Activated gamma-delta T cell treated with anti-CD3 and anti-CD28 coated beads, Interleukin-2, amount 50 U/mL, for 16 hours (primary cell): ENCODE measurements around the gene SHKBP1.
"Not testable (repeated sequence)": the region's sequence is repeated elsewhere in the genome, so short reads cannot be mapped to it uniquely, and the experiment has no call there.

Experiments used
- DNase-seq: peaks from one replicate; pipeline ENCODE4 v3.0.0-alpha.2; 2020; ENCODE audit warnings: low read depth

Gene SHKBP1, protein sequence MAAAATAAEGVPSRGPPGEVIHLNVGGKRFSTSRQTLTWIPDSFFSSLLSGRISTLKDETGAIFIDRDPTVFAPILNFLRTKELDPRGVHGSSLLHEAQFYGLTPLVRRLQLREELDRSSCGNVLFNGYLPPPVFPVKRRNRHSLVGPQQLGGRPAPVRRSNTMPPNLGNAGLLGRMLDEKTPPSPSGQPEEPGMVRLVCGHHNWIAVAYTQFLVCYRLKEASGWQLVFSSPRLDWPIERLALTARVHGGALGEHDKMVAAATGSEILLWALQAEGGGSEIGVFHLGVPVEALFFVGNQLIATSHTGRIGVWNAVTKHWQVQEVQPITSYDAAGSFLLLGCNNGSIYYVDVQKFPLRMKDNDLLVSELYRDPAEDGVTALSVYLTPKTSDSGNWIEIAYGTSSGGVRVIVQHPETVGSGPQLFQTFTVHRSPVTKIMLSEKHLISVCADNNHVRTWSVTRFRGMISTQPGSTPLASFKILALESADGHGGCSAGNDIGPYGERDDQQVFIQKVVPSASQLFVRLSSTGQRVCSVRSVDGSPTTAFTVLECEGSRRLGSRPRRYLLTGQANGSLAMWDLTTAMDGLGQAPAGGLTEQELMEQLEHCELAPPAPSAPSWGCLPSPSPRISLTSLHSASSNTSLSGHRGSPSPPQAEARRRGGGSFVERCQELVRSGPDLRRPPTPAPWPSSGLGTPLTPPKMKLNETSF

DNA sequence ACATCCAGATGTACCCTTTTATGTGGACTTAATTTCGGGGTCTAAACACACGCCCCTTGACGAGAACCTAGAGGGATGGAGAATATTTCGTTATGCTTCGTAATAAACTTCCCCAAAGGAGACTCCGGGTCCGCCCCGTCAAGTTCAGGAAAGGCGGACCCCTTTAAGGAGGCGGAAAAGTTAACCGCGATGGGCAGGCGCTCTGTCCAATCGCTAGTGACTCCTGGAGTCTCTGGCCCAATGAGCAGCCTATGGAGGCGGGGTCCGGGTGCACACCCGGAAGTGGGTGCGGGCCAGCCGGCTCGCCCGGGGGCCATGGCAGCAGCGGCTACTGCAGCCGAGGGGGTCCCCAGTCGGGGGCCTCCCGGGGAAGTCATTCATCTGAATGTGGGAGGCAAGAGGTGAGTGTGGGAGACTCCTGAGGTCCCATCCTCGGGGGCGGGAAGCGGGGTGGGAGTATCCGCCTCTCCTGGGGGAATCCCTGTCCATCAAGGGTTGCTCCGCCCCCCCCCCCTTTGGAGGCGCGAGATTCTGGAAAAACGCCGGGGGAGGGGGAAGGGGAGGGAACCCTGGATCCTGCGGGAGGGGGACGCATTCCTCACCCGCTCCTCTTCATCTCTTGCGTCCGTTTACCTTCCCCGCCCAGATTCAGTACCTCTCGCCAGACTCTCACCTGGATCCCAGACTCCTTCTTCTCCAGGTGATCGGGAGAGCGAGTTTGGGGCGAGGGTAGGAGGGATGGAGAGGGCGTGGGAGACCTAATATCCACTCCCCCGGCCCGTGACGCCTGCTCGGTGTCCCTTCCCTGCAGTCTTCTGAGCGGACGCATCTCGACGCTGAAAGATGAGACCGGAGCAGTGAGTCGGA is at the start of gene SHKBP1:
Gene SHKBP1 (plus strand): TSS at position 289 of the 867 bp plus-strand sequence. CDS start 27 bp downstream, at position 316.
- peak; percentile 91 for DNase-seq

DNA sequence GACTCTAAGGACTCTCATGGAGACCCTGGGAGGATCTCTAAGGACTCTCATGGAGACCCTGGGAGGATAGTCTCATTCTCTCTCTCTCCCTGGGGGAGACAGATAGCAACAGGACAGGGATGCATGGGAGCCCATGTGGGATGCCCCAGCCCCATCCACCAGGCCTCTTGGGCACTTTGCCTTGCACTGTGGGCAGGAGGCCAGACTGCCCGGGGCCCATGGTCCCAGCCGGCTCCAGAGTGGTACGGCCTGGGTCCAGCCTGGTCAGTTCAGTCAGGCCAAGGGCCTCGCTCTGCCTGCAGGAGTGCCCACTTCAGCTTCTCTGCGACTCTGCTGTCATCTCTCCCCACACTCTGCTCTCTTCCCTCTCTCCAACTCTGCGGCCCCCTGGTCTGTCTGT is 48.6 kb upstream of the SHKBP1 start:
- no peak for DNase-seq

DNA sequence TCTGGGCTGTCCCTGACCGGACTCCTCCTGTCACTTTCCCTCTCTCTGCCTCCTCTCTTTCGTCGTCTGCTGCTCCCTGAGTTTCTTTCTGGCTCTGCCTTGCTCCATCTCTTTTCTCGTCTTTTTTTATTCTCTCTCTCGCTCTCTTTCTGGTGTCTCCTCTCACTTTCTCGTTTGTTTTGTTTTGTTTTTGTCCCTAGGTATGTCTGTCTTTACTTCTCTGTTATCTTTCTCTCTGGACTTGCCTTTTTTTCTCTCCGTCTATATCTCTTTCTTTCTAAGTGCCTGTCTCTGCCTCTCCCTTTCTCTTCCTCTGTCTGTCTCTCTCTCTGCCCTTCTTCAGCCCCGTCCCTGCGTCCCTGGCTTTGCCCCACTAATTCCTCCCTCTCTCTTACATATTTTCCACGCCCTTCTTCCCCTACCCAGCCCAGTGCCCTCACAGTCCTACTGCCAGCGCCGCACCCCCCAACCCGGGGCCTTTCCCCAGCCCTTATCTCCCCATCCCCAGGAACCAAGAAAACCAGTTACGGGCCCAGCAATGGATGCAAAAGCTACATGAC is 48.1 kb upstream of the SHKBP1 start:
- no peak for DNase-seq

DNA sequence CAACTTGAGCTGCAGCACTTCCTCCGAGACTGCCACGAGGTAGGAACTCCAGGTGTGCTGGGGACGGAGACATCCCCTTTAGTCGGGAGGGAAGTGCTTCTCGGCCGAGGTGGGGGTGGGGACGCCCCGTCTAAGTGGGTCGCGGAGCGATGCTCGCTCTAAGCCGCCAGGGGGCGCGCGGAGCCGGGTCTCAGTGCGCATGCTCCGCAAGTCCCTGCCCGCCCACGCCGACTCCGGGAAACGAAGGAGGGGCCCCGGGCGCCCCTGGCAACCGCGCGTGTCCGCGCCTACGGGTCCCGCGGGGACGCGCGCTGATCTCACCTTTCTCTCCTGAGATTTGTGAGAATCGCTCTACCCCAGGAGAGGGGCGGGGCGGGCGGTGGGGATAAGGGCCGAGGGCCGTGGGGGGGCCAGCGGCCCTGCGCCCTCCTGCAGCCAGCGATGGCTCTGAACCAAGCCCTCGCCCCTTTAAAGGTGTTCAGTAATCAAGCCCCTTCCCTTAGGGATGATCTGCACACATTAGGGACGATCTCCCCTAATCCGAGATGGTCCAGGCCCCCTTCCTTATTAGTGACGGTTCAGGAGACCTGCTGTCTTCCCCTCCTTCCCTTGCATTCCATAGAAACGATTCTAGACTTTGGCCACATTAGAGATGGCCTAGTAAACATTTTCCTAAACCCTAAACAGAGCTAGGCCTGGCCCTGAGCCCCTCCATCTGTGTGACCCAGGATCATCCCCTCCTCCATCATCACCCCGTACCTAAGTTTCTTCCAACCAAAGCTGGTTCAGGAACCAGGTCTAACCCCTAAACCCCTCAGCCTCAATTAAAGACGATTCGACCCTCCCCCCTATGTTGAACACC is 47.3 kb upstream of the SHKBP1 start:
- DNase-seq = peak; percentile 79

DNA sequence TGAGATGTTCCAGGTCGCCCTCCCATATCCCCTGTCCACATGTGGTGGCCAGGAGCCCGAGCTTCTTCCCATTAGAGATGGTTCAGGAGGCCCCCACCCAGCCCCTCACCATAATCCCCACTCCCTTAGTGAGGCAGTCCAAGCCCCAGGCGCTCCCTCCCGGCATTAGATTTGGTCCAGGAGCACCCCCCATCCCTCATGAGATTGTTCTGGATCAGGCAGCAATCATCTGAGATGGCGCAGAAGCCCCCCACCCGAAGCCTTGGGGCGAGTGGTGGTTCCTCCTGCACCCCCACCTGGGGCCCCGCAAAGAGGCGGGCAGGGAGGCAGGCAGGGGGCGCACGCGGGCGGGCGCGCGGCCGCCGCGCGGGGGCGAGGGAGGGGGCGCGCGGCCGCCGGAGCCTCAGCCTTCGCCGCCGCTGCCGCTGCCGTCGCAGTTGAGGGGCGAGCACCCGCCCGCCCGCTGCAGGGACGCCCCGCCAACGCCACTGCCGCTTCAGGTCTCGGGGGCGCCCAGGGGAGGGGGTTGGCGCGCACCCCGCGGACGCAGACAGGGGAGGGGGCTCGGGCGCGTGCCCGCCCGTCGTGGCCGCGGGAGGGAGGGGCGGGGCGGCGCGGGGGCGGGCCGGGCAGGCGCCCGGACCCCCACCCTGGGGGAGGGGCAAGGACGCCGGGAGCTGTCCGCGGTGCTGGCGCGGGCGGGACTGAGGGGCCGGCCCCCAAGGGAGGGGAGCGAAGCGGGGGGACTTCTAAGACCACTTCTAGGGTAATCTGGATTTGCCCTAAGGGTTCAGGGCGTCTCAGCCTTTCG is 46.4 kb upstream of the SHKBP1 start:
- no peak for DNase-seq

DNA sequence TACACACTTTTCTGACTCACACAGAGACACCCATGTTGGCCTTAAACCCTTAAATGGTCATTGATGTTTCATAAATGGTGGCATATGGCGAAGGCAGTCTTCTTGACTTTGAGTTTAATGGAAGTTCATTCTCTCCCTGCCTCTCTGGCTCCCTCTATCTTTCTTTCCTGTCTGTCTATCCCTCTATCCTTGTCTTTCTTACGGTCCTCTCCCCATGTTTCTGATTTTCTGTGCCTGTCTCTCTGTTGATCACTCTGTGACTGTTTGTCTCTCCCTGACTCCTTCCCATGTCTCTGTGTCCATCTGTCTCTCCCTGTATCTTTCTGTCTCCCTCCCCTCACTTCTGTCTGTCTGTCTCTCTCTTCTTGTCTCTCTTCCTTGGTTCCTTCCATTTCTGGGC is 43.2 kb upstream of the SHKBP1 start:
- no peak for DNase-seq

DNA sequence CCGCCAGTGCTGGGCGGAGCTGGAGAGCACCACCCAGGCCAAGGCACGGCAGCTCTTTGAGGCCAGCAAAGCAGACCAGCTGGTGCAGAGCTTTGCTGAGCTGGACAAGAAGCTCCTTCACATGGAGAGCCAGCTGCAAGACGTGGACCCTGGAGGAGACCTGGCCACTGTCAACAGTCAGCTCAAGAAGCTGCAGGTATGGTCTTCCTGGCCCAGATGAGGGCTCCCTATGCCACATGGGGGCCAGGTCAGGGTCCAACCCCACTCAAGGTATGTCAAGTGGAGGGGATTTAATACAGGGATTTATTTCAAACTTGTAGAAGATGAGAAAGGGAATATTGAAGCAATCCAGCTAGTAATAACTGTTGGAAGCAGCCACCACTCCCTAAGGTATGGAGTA is 42.5 kb upstream of the SHKBP1 start:
- DNase-seq = no peak

DNA sequence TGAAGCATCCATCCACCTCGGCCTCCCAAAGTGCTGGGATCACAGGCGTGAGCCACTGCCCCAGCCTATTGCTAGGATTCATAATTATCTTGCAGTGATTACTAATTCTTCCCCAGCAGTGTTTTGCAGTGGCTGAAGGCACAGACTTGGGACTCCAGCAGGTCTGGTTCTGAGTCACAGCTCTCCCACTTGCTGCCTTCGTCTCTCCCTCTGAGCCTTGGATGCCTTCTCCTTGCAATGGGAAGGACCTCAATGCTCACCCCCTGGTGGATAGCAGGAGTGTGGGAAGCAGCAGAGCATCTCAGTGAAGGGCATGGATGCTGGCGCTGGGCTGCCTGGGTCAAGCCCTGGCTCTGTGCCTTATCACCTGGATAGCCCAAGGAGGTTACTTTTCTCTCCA is 37.6 kb upstream of the SHKBP1 start:
- DNase-seq = no peak

DNA sequence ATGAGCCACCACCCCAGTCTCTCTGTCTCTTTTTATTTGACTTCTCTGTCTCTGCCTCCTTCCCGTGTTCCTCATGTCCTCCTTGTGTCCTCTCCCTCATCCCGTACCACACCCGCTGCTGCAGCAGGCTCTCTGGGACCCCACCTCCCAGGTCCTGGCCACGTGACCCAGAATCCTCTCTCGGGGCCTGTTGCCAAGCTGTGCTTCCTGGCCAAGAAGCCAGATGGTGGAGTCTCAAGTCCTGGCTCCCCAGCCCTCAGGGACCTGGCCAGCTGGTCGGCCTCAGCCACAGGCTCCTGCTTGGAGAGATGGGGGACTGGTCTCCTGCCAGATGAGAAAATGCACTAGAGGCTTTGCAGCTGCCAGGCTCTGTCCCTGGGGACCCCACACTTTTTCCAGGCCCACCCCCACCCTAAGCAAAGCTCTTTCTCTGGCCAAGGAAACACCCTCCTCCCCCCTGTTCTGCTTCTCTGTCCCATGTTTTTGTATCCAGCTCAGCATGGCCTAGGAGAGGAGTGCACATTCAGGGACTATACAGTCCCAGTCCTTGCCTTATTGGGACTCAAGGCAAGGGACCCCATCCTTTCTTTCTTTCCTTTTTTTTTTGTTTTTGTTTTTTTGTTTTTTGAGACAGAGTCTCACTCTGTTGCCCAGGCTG is 34.3 kb upstream of the SHKBP1 start:
- DNase-seq = no peak

DNA sequence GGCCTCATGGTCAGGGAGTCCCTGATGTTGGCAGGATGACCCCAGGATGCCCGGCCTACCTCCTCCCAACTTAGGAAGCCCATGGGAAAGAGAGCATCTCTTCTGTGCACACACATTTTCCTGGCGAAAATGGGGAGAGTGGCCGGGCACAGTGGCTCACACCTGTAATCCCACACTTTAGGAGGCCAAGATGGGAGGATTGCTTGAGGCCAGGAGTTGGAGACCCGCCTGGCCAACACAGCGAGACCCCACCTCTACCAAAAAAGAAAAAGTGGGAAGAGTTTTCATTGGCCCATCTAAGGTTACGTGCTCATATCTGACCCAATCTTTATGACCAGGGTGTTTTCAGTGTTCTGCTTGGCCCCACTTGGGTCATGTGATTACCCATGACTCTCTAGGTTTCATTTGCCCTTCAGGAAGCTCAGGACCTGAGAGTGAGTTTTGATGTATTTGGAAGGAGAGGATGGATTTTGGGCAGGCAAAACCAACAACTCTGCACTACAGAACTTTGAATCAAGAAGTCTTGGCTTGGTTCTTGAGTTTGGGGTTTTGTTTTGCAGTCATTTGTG is 33.6 kb upstream of the SHKBP1 start:
- no peak for DNase-seq

DNA sequence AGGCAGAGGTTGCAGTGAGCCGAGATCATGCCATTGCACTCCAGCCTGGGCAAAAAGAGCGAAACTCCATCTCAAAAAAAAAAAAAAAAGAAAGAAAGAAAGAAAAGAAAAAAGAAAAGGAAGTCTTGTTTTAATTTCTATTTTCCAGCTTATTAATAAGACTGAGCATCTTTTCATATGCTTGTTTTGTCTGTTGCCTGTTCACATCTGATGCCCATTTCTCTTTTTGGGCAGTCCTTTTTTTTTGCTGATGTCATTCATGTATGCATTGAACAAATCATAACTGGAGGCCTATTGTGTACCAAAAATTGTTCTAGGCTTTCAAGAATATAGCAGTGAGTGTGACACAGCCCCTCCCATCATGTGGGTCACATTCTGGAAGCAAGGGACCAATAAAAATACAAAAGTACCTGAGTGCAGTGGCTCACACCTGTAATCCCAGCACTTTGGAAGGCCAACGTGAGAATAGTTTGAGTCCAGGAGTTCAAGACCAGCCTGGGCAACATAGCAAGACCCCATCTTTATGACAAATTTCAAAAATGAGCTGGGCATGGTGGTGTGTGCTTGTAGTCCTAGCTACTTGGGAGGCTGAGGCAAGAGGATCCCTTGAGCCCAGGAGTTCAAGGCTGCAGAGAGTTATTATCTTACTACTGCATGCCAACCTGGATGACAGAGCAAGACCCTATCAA is 30.4 kb upstream of the SHKBP1 start:
- DNase-seq = not testable (repeated sequence)

DNA sequence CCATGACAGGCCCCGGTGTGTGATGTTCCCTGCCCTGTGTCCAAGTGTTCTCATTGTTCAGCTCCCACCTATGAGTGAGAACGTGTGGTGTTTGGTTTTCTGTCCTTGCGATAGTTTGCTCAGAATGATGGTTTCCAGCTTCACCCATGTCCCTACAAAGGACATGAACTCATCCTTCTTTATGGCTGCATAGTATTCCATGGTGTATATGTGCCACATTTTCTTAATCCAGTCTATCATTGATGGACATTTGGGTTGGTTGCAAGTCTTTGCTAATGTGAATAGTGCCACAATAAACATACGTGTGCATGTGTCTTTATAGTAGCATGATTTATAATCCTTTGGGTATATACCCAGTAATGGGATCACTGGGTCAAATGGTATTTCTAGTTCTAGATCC is 29.5 kb upstream of the SHKBP1 start:
- not testable (repeated sequence) for DNase-seq

DNA sequence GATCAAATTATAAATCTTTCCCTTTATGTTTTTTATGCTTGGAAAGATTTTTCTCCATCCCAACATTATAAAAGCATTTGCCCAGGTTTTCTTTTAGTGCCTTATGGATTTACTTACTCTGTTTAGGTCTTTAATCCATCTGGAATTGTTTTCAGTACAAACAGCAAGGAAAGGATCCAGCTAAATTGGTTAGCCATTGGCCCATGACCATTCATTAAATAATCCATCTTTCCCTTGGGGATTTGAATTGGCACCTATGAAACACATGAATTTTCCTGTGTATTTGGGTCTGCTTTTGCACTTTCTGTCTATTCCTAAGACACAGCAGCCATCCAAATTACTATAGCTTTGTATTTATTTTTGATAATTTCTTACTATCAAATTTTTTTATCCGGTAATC is 28.8 kb upstream of the SHKBP1 start:
- DNase-seq = no peak

DNA sequence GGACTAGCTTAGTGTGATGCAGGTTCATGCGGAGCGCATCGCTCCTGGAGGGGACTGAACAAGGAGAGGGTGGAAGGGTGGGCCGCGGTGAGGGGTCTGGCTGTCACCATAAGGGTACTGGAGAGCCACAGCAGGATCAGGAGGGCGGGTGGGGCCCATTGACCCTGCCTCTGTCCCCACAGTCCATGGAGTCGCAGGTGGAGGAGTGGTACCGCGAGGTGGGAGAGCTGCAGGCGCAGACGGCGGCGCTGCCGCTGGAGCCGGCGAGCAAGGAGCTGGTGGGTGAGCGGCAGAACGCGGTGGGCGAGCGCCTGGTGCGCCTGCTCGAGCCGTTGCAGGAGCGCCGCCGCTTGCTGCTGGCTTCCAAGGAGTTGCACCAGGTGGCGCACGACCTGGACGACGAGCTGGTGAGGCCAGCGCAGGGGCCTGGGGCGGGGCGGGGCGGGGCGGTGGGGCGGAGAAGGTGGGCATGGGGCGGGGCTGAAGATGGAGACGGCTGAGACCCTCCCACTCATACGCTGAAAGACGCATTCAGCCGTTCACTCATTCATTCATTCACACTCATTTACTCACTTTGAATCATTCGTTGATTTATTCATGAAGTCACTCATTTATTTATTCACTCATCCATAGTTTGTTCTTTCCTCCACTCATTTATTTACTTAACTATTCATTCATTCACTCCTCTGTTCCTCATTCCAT is 27.5 kb upstream of the SHKBP1 start:
- DNase-seq = peak; percentile 62

DNA sequence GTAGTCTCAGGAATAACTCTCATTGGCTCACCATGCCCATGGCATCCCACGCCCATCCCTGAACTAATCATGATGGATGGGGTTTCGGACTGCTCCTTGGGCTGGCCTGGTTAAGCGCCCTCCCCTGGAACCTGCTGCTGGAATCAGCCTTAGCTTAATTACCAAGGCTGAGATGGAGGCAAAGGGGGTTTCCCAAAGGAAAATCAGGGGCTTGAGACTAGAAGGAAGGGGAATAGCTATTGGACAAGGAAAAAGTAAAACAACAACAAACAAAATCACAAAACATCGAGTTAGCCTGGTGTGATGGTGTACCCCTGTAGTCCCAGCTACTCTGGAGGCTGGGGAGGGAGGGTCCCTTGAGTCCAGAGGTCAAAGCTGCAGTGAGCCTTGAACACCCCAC is 25.7 kb upstream of the SHKBP1 start:
- no peak for DNase-seq

DNA sequence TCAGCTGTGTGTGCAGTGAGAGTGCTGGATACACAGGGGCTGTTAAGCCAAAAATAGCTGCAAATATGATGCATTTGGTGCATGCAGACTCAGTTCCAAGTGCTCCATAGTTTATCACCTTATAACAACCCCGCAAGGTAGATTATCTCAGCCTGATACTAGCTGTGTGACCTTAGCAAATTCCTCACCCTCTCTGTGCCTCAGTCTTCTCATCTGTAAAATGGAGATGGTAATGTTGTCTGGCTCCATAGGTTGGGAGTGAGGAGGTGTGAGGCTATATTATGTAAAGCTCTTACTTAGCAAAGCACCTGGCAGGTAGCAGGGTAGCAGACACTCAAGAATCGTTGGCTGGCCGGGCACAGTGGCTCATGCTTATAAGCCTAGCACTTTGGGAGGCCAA is 23.8 kb upstream of the SHKBP1 start:
- no peak for DNase-seq

DNA sequence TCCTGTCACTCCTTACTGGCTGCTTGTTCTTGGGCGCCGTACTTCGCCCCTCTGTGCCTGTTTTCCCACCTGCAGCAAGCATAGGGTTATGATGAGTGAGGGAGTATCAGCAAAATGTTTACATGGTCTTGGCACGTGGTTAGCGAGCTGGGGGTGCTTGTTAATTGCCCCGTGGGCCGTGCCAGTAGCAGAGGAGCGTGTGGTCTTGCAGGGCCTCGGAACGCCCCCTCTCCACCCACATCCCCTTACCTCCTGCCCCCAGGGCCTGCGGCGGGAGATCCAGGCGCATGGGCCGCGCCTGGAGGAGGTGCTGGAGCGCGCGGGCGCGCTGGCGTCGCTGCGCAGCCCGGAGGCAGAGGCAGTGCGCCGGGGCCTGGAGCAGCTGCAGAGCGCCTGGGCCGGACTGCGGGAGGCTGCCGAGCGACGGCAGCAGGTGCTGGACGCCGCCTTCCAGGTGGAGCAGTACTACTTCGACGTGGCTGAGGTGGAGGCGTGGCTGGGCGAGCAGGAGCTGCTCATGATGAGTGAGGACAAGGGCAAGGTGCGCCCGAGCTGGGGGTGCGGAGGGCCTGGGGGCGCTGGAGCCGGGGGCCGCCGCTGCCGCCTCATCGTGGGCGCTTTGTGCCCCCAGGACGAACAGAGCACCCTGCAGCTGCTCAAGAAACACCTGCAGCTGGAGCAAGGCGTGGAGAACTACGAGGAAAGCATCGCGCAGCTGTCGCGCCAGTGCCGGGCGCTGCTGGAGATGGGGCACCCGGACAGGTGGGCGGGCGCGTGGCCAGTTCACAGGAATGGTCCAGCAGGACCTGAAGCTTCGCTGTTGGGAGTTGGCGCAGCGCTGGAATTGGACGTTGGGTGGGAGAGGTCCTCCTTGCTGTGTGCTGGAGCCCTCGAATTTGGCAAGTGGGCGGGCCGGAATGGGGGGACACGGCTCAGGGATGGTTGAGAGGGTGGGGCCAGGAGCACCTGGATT is 22.5 kb upstream of the SHKBP1 start:
- DNase-seq = no peak
